NCI-H2227 treated with DMSO at 0.1 percent for 48 hours (cell line): Measurements from ENCODE around the gene NDUFS7.
"Not testable (repeated sequence)": the region's sequence is repeated elsewhere in the genome, so short reads cannot be mapped to it uniquely, and the experiment has no call there.

Source experiments
- DNase-seq: peaks from one replicate; lab custom pipeline; 2025; lab: John Stamatoyannopoulos, UW

The NDUFS7 gene

DNA sequence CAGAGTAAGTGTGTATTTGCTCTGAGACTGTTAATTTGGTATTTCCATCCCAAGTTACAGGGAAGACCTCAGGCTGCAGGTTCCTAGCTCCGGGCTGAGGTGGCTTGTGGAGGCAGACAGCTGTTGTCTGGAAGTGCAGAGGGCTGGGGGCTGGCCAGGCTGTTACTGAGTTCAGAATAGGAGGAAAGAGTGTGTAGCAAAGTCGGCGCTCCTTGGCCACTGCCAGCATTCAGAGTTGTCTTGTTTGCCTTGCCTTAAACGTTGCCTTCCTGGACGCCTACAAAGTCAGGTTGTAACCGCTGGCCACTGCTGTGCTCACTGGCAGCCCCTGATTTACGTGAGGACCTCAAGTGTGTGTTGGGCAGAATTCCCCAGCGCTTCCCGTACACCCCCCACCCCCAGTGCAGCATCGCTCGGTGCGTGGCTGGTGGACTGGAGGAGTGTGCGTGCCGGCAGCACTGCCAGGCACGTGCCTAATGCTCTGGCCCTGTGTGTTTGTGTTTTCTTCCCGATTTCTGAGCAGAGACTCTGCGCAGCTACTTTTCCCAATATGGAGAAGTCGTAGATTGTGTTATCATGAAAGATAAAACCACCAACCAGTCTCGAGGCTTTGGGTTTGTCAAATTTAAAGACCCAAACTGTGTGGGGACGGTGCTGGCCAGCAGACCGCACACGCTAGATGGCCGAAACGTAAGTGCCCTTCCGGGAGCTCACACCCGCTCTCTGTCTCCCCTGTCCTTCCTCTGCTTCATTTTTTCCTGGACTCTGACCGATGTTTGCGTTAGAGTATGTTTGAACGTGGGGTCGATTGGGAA is 34.2 kb downstream of the NDUFS7 start:
- DNase-seq, result no peak

- DNase-seq, result no peak
Observed at GRCh38 chr19:1418496-1418775, 34.7 kb downstream of the NDUFS7 start.

DNA sequence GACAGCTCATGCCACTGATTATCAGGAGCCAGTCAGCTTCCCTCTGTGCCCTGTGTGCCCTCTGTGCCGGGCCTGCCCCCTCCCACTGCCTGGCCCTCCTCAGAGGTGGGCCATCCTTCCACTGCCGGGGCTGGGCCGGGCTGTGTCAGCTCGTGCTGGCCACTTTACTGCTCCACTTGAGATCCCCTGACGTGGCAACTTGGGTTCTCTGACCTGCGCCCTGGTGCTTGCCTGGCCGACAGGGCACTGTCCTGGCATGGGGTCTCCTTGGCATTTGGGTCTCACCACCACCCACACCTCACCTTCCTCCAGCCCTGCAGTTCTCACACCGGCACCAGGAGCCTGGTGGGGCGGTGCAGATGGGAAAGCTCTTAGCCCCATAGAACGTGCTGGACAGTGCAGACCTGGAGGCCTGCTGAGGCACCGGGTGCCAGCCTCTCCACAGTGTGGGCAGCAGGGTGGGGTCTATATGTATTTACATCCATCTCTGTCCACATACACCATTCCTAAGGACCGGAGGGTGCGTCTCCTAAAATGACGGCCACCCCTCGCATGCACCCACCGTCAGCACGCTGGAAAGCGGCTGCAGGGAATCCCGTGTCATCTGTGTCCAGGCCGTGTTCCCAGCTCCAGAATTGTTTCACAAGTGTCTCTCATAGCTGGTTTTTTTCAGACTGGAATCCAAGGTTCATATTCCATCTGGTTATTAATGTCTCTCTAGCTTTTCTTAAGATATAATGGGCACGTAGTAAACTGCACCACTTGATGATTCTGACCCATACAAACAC is 35.4 kb downstream of the NDUFS7 start:
- DNase-seq, result no peak

DNA sequence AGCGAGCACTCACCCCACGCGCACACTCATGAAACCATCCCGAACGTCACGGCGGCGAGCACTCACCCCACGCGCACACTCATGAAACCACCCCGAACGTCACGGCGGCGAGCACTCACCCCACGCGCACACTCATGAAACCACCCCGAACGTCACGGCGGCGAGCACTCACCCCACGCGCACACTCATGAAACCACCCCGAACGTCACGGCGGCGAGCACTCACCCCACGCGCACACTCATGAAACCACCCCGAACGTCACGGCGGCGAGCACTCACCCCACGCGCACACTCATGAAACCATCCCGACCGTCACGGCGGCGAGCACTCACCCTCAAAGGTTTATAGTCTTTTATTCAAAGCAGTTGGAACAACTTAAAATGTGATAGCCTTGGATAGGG is 36.4 kb downstream of the NDUFS7 start:
- not testable (repeated sequence) for DNase-seq

DNA sequence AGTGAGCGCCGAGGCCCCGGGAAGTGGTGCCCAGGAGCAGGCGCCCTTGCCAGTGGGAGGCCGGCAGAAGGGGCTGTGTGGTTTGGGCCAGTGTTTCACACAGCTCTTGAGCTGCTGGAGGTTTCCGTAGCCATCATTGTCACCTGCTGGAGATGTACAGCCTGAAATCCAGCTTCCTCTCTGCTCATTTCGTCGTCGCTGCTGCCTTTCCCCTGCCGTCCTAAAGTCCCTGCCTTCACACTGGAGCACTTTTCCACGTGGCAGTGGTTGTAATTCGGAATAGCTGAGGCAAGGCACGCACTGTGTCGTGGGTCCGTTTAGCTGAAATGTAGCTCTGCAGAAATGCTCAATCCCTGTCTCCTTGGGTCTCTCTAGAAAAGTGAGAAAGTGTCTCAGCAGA is 36.9 kb downstream of the NDUFS7 start:
- no peak for DNase-seq

DNA sequence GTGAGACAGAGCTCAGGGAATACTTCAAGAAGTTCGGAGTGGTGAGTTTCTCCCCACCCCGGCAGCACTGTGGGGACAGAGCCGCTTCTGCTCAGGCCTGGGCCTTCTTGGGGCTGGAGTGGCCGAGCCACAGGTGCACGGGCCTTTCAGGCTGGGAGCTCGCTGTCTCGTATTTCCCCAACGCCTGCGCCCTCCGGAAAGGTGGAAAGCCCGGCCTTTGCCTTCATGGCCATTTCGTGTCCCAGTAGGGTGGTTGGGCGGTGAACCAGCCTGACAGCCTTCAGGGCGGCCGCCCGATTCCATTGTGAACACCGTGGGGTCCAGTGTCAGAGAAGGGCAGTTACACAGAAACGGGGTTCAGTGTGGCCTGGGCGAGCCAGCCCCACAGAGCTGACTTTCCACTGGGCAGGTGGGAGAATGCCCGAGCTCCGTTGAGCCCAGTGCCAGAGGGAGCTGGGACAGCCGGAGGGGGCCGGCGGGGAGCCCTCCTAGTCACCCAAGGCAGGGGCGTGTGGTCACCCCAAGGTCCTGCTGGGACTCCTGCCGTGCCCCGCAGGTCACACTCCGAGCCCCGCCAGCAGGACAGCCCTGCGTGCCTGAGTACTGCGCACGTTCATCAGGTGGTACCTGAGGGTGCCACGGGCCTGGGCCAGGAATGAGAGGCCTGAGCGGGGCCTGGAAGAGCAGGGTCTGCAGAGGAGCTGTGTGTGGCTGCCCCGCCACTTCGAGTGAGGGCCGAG is 37.7 kb downstream of the NDUFS7 start:
- no peak for DNase-seq

DNA sequence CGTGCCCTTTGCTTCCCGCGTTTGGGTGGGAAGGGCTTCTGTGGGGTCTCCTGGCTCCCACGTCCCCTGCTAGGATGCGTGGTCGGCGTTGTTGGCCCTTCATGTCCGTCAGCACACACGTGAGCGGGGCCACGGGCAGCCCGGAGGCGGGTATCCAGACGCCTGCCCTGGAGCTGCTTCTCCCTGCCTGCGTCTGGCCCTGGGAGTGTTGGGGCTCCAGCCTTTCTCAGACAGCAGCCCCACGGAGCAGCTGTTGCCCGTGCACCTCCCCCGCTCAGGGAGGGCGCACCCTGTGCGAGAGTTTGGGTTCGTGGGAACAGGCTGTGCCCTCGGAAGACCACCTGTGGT is 38.2 kb downstream of the NDUFS7 start:
- DNase-seq, result no peak

GRCh38 chr19:1422360-1422759 is 38.7 kb downstream of the NDUFS7 start:
- DNase-seq, result no peak

DNA sequence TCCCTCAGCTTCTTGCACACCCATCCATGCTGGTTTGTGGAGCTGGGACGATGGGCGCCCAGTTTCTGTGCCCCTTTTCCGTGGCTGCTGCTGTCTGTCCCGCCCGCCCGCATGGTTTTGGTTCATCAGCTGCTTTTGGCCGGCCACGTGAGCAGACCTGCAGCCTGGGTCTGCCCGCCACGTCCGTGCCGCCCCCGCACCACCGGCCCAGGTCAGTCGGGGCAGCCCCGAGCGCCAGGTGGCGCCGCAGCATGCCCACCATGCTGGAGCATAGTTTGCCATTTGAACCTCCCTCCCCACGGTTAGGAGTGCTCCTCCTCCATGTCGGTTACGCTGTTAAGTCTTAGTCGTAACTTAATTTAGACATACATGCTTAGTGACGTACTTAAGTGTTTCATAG is 39.2 kb downstream of the NDUFS7 start:
- no peak for DNase-seq

GRCh38 chr19:1423436-1424191 is 39.9 kb downstream of the NDUFS7 start:
- no peak for DNase-seq

- no peak for DNase-seq
Observed at GRCh38 chr19:1424192-1424955, 40.7 kb downstream of the NDUFS7 start.

DNA sequence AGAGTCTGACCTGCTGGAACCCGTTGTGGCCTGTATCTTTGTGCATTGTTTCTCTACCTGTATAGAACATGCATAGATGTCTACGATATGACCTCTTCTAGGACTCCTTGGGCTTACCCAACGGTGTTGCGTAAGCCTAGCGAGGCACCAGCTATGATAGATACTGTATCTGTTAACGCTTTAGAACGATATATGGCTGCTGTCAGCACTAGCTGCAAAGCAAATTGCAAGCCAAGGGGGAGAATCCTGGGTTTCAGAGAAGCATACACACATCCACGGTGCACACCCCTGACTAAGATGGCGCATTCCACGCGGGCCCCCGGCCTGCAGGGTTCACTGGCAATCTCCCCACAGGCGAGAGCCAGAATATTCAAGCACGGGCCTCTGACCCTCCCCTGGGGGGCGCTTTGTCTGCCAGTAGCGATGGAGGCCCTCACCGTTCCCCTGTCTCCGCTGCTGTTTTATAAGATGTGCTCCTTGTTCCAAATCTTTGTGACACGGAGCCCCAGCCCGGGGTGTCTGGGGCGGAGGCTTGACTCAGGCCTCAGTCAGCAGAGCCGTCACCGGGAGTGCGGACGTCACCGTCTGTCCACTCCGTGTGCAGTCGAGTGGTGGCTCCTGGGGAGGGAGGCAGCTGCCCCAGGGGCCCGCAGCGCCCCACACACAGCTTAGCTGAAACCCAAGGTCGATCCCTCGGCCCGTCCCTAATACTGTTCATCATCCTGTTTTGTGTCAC is 41.6 kb downstream of the NDUFS7 start:
- no peak for DNase-seq

DNA sequence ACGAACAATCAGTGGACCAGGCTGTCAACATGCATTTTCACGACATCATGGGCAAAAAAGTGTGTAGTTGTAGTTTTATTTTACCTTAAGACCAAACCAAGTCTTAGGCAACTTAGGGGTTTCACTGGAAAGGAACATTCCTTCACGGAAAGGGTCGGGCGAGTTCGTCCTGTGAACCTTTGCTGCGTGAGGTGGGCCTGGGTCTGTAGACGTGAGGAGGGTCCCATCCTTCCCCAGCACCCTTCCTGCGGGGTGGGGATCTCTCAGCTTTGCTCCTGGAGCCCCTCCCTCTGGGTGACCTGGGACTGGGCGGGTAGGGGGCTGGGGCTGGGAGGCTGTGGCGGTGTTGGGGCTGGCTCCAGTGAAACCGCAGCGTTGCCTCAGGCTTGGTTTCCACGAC is 42.2 kb downstream of the NDUFS7 start:
- no peak for DNase-seq

GRCh38 chr19:1426736-1427135 is 43.0 kb downstream of the NDUFS7 start:
- no peak for DNase-seq

GRCh38 chr19:1427221-1427920 is 43.7 kb downstream of the NDUFS7 start:
- no peak for DNase-seq

GRCh38 chr19:1428738-1429391 is 45.2 kb downstream of the NDUFS7 start:
- no peak for DNase-seq

DNA sequence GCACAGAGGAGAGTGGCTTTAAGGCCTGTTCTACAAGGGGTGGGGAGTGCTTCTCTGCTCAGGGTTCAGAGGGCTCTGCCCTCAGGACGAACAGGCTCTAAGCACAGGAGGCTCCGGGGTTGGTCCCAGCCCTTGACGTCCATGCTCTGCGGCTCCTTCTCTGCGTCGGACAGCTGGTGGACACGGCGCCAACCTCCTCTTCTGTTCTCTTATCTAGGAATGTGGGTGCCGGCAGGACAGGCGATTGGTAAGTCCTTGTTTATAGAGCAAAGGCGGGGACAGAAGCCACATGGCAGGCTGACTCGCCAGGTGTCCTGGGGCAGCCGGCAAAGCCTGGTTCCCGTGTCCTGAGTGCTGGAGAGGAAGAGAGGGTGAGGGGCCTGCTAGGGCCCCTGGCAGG is 46.0 kb downstream of the NDUFS7 start:
- DNase-seq, result no peak

GRCh38 chr19:1430246-1430645 is 46.5 kb downstream of the NDUFS7 start:
- no peak for DNase-seq

- DNase-seq, result no peak
Observed at GRCh38 chr19:1431759-1432506, 48.2 kb downstream of the NDUFS7 start.
